HCT116 (cell line): ENCODE measurements around the gene ZNF443. TPM values are rescaled to one million over a fixed set of nuclear protein-coding genes. Genes with fewer than 3 reads are reported as not detected.
"Not testable (repeated sequence)": the region's sequence is repeated elsewhere in the genome, so short reads cannot be mapped to it uniquely, and the experiment has no call there.

ENCODE experiments used
- ATAC-seq: fragments of 200-7000 bp; cut with Tn5 transposase; 2 replicates; pipeline ENCODE4 v1.9.1; 2020; ENCODE audit warnings: mild to moderate bottlenecking, moderate library complexity
- BruUV-seq: library from RNA; stranded (reverse); fragments of 400-500 nt; replicated peaks from 2 replicates; lab custom pipeline; 2021; lab: Mats Ljungman, UMichigan
- CTCF ChIA-PET: fragments of 300-600 bp; sonication (Branson Sonifier 250); formaldehyde crosslinking; loops from one replicate; lab custom pipeline; 2021; ENCODE audit warnings: antibody characterized with exemption; lab: Charles Lee
- POLR2A ChIA-PET: fragments of 300-600, 350-600 bp; sonication (Branson Sonifier 250); formaldehyde crosslinking; loops from one replicate; lab custom pipeline; 2021; ENCODE audit warnings: antibody characterized with exemption; lab: Charles Lee
- RAD21 ChIA-PET, 2 experiments: fragments of 300-600 bp; sonication (Branson Sonifier 250); formaldehyde crosslinking; loops; one replicate each; lab custom pipeline; 2023; ENCODE audit warnings: low total read pairs in 2 of 2; ENCODE audit not compliant: uncharacterized antibody in 2 of 2, unreplicated experiment in 2 of 2, low non-redundant PET in 1 of 2; lab: Charles Lee
- DNase-seq: peaks from one replicate; pipeline ENCODE4 v3.0.0-alpha.2; 2010; ENCODE audit warnings: low read depth, low spot score
- H2AFZ ChIP-seq: fragments of 200-600 bp; shearing (Covaris generic), sonication (generic); 2 replicates; pipeline ENCODE4 v1.6.1; 2017; ENCODE audit warnings: low read depth, mixed run types, mixed read lengths, antibody characterized with exemption, low read length; ENCODE audit not compliant: poor library complexity, severe bottlenecking
- H3K27ac ChIP-seq: 2 replicates; pipeline ENCODE4 v1.5.1; 2012; ENCODE audit warnings: low read depth, low read length
- H3K27me3 ChIP-seq: fragments of 200-600 bp; sonication (generic); 2 replicates; pipeline ENCODE4 v1.6.1; 2016; ENCODE audit warnings: mixed run types, low read length, mixed read lengths; ENCODE audit not compliant: insufficient read depth
- H3K36me3 ChIP-seq, 2 experiments: fragments of 200-500 bp in 1 of 2; fragments of 200-600 bp in 1 of 2; sonication (Bioruptor generic) in 1 of 2; sonication (generic) in 1 of 2; 2 replicates each; pipeline versions ENCODE4 v1.5.1 to v1.6.1; 2014 to 2016; ENCODE audit warnings: low read length in 2 of 2, inconsistent platforms in 1 of 2, mixed read lengths in 1 of 2, mixed run types in 1 of 2; ENCODE audit not compliant: insufficient read depth in 2 of 2, control insufficient read depth in 1 of 2
- H3K4me1 ChIP-seq, 2 experiments: fragments of 200-600 bp in 1 of 2; sonication (generic) in 1 of 2; 2 replicates each; pipeline versions ENCODE4 v1.5.1 to v1.6.1; 2012 to 2017; ENCODE audit warnings: low read length in 2 of 2, inconsistent platforms in 1 of 2, mild to moderate bottlenecking in 1 of 2, mixed read lengths in 1 of 2, mixed run types in 1 of 2, moderate library complexity in 1 of 2; ENCODE audit not compliant: insufficient read depth in 2 of 2, control insufficient read depth in 1 of 2
- H3K4me2 ChIP-seq: fragments of 200-600 bp; sonication (generic); 2 replicates; pipeline ENCODE4 v1.6.1; 2017; ENCODE audit warnings: mixed run types, low read length, mixed read lengths
- H3K4me3 ChIP-seq, 2 experiments: fragments of 200-600 bp in 1 of 2; sonication (generic) in 1 of 2; replicated peaks in 1 of 2; 2 replicates each; pipeline ENCODE4 v1.5.1; 2011 to 2016; ENCODE audit warnings: low read length in 2 of 2, control low read depth in 1 of 2, low read depth in 1 of 2, mild to moderate bottlenecking in 1 of 2, mixed read lengths in 1 of 2, mixed run types in 1 of 2
- H3K79me2 ChIP-seq: fragments of 200-600 bp; sonication (generic); 2 replicates; pipeline ENCODE4 v1.6.1; 2017; ENCODE audit warnings: mild to moderate bottlenecking, mixed run types, low read length, moderate library complexity, mixed read lengths; ENCODE audit not compliant: insufficient read depth
- H3K9ac ChIP-seq: fragments of 200-600 bp; sonication (generic); 2 replicates; pipeline ENCODE4 v1.6.1; 2016; ENCODE audit warnings: low read length, mixed read lengths
- H3K9me2 ChIP-seq: fragments of 200-600 bp; sonication (generic), shearing (Covaris generic); 2 replicates; pipeline ENCODE4 v1.6.1; 2017; ENCODE audit warnings: mixed run types, mild to moderate bottlenecking, moderate library complexity; ENCODE audit not compliant: insufficient read depth
- H3K9me3 ChIP-seq, 2 experiments: fragments of 200-500 bp in 1 of 2; fragments of 200-600 bp in 1 of 2; sonication (Bioruptor generic) in 1 of 2; sonication (generic) in 1 of 2; 2 replicates each; pipeline ENCODE4 v1.6.1; 2014 to 2017; ENCODE audit warnings: low read length in 2 of 2, mixed read lengths in 2 of 2, inconsistent platforms in 1 of 2, low read depth in 1 of 2, mild to moderate bottlenecking in 1 of 2, mixed run types in 1 of 2, moderate library complexity in 1 of 2; ENCODE audit not compliant: control insufficient read depth in 1 of 2, insufficient read depth in 1 of 2
- H4K20me1 ChIP-seq: fragments of 200-600 bp; sonication (generic), shearing (Covaris generic); 2 replicates; pipeline ENCODE4 v1.6.1; 2017; ENCODE audit warnings: mixed run types, mild to moderate bottlenecking, moderate library complexity; ENCODE audit not compliant: insufficient read depth
- ELF1 ChIP-seq: IDR thresholded peaks from 2 replicates; pipeline ENCODE4 v1.6.1; 2012; ENCODE audit warnings: low read depth, borderline replicate concordance
- EZH2 ChIP-seq: fragments of 200-600 bp; sonication (generic); IDR thresholded peaks from 2 replicates; pipeline ENCODE4 v1.6.1; 2017; ENCODE audit warnings: antibody characterized with exemption, mixed run types
- POLR2AphosphoS5 ChIP-seq: IDR thresholded peaks from 2 replicates; pipeline ENCODE4 v1.6.1; 2011; ENCODE audit warnings: mild to moderate bottlenecking, low read depth, low read length, moderate library complexity
- SIN3A ChIP-seq: IDR thresholded peaks from 2 replicates; pipeline ENCODE4 v1.6.1; 2012; ENCODE audit warnings: low read depth
- TCF7L2 ChIP-seq: IDR thresholded peaks from 2 replicates; pipeline ENCODE4 v1.7.0; 2011; ENCODE audit warnings: borderline replicate concordance, inconsistent platforms; ENCODE audit not compliant: insufficient read depth, insufficient read length; ENCODE audit errors: extremely low read depth
- ZFX ChIP-seq: fragments of 450-650 bp; IDR thresholded peaks from 2 replicates; pipeline ENCODE4 v1.6.1; 2017
- intact Hi-C: fragments of 100-400 bp; cut with micrococcal nuclease; formaldehyde crosslinking; loops from 2 replicates; pipeline ENCODE4 v1.10.0; 2022
- total RNA-seq: library from RNA; stranded (reverse); gene quantifications from one replicate; pipeline ENCODE4 v1.2.1, GENCODE V29; 2021; ENCODE audit not compliant: unreplicated experiment
- TF ChIP-seq, protein P1 (sequence below), 3 experiments: fragments of 200-600 bp in 1 of 3; sonication (generic) in 1 of 3; IDR thresholded peaks in 2 of 3; conservative IDR thresholded peaks in 1 of 3; 2 replicates each; pipeline ENCODE4 v1.5.1; 2012 to 2017; ENCODE audit warnings: low read depth in 2 of 3, low read length in 2 of 3, antibody characterized with exemption in 1 of 3, borderline replicate concordance in 1 of 3, control low read depth in 1 of 3, mild to moderate bottlenecking in 1 of 3, mixed read lengths in 1 of 3, mixed run types in 1 of 3, moderate library complexity in 1 of 3; ENCODE audit not compliant: insufficient read depth in 1 of 3
- TF ChIP-seq, protein P2 (sequence below): IDR thresholded peaks from 2 replicates; pipeline ENCODE4 v1.6.1; 2011; ENCODE audit warnings: mild to moderate bottlenecking, low read length, moderate library complexity; ENCODE audit not compliant: insufficient replicate concordance; ENCODE audit errors: extremely low read depth

The ZNF443 gene
- total RNA-seq, 1 experiment from 2014 or later, result 2.9 TPM

DNA sequence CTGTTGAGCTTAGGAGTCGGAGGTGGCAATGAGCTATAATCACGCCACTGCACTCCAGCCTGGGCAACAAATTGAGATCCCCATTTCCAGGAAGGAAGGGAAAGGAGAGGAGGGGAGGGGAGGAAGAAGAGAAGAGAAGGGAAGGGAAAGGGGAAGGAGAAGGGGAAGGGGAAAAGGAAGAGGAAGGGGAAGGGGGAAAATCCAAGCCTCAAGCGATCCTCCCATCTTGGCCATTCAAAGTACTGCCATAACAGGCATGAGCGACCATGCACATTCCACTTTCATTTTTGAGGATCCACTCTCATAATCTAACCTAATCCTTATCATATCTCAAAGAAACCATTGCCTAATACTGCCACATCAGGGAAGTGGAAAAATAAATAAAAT, 14.9 kb downstream of the ZNF443 start:
- DNase-seq (no peak), ATAC-seq (no peak)
- no peak overlapping the region for H2AFZ ChIP-seq
- no peaks in the 10 kb centered on the region for H3K79me2 ChIP-seq
- no peaks in the 10 kb centered on the region for H4K20me1 ChIP-seq
- H3K36me3 ChIP-seq, result peaks cover under 1 to 3% of the 10 kb centered on the region in 2 experiments; a peak in 2 of 4 replicates
- TF ChIP-seq SIN3A, result no peak
- TF ChIP-seq POLR2AphosphoS5, result no peak
- TF ChIP-seq, protein P1, sequence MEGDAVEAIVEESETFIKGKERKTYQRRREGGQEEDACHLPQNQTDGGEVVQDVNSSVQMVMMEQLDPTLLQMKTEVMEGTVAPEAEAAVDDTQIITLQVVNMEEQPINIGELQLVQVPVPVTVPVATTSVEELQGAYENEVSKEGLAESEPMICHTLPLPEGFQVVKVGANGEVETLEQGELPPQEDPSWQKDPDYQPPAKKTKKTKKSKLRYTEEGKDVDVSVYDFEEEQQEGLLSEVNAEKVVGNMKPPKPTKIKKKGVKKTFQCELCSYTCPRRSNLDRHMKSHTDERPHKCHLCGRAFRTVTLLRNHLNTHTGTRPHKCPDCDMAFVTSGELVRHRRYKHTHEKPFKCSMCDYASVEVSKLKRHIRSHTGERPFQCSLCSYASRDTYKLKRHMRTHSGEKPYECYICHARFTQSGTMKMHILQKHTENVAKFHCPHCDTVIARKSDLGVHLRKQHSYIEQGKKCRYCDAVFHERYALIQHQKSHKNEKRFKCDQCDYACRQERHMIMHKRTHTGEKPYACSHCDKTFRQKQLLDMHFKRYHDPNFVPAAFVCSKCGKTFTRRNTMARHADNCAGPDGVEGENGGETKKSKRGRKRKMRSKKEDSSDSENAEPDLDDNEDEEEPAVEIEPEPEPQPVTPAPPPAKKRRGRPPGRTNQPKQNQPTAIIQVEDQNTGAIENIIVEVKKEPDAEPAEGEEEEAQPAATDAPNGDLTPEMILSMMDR (IDR thresholded peaks at IDR 0.05 in 2 of 3, conservative IDR thresholded peaks at IDR 0.05 in 1 of 3; ENCODE audit: borderline replicate concordance in 1 of 3, insufficient read depth in 1 of 3, low read depth in 2 of 3, low read length in 2 of 3), result no peak
- POLR2A ChIA-PET, result no interaction called here
- no peak overlapping the region for H3K4me2 ChIP-seq
- intact Hi-C loops, result no loop called here
- CTCF ChIA-PET, result no interaction called here
- BruUV-seq, result no TSS peak
- H3K4me1 ChIP-seq, result no peaks in the 10 kb centered on the region
- no peaks in the 10 kb centered on the region for H3K27me3 ChIP-seq
- no peaks in the 10 kb centered on the region for H3K9me2 ChIP-seq
- no peak overlapping the region for H3K4me3 ChIP-seq
- no peak overlapping the region for H3K27ac ChIP-seq
- peaks cover 6 to 10% of the 10 kb centered on the region in 2 experiments; a peak in 2 of 4 replicates for H3K9me3 ChIP-seq
- H3K9ac ChIP-seq, result no peak overlapping the region
- RAD21 ChIA-PET, result no interaction called here

DNA sequence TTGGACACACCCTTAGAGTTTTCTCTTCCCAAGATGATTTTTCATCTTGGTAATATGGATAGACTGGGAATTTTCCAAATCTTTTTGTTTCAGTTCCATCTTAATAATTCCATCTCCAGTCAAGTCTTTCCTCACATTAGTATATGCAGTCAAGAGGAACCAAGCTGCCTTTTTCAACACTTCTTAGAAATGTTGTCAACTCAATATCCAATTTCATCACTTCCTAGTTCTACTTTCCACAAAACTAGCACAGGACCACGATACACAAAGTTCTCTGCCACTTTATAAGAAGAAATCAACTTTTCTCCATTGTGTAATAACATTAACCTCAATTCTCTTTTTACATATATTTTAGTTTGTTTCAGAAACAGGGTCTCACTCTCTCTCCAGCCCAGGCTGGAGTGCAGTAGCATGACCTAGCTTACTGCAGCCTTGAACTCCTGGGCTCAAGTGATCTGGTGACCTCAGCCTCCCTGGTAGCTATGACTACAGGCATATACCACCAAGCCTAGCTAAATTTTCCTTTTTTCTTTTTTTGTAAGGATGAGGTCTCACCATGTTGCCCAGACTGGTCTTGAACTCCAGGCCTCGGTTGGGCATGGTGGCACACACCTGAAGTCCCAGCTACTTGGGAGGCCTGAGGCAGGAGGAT, 15.5 kb downstream of the ZNF443 start:
- Histone ChIP-seq H3K9me3 (peaks cover 6 to 9% of the 10 kb centered on the region in 2 experiments; a peak in 2 of 4 replicates), H2AFZ (no peak overlapping the region), H3K27ac (no peak overlapping the region), H3K4me1 (no peaks in the 10 kb centered on the region), H3K36me3 (no peaks in the 10 kb centered on the region), H3K4me2 (no peak overlapping the region), H3K9ac (no peak overlapping the region), H3K4me3 (no peak overlapping the region), H3K9me2 (no peaks in the 10 kb centered on the region), H3K27me3 (no peaks in the 10 kb centered on the region), H3K79me2 (no peaks in the 10 kb centered on the region), H4K20me1 (no peaks in the 10 kb centered on the region)
- TF ChIP-seq, protein P2, sequence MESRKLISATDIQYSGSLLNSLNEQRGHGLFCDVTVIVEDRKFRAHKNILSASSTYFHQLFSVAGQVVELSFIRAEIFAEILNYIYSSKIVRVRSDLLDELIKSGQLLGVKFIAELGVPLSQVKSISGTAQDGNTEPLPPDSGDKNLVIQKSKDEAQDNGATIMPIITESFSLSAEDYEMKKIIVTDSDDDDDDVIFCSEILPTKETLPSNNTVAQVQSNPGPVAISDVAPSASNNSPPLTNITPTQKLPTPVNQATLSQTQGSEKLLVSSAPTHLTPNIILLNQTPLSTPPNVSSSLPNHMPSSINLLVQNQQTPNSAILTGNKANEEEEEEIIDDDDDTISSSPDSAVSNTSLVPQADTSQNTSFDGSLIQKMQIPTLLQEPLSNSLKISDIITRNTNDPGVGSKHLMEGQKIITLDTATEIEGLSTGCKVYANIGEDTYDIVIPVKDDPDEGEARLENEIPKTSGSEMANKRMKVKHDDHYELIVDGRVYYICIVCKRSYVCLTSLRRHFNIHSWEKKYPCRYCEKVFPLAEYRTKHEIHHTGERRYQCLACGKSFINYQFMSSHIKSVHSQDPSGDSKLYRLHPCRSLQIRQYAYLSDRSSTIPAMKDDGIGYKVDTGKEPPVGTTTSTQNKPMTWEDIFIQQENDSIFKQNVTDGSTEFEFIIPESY, result no peak
- no peak for TF ChIP-seq TCF7L2
- TF ChIP-seq ZFX, result no peak
- TF ChIP-seq ELF1, result no peak
- TF ChIP-seq EZH2, result no peak
- ChIA-PET POLR2A (no interaction called here), CTCF (no interaction called here), RAD21 (no interaction called here)
- no TSS peak for BruUV-seq
- intact Hi-C loops, result no loop called here
- DNase-seq (no peak), ATAC-seq (no peak)

DNA sequence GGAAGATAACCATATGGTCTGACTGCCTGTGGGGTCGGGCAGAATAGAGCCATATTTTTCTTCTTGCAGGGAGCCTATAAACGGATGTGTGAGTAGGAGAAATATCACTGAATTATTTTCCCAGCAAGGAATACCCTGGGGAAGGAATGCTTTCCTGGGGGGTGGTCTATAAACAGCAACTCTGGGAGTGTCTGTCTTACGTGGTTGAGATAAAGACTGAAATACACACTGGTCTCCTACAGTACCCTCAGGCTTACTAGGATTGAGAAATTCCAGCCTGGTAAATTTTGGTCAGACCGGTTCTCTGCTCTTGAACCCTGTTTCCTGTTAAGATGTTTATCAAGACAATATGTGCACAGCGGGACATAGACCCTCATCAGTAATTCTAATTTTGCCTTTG, 23.5 kb downstream of the ZNF443 start:
- H3K79me2 ChIP-seq, BruUV-seq, H3K27me3 ChIP-seq, H3K9me3 ChIP-seq, CTCF ChIA-PET, DNase-seq, H3K4me2 ChIP-seq, H3K4me3 ChIP-seq, POLR2A ChIA-PET, intact Hi-C loops, H2AFZ ChIP-seq, H4K20me1 ChIP-seq, H3K36me3 ChIP-seq, H3K4me1 ChIP-seq, ATAC-seq, H3K27ac ChIP-seq, H3K9ac ChIP-seq, H3K9me2 ChIP-seq, RAD21 ChIA-PET: not testable (repeated sequence)
